GM18951 (cell line): ENCODE results near the gene INSIG2.

Source experiments
- POLR2A ChIP-seq: IDR thresholded peaks from 4 replicates; pipeline ENCODE4 v1.6.1; 2011; ENCODE audit warnings: mild to moderate bottlenecking; ENCODE audit not compliant: insufficient read length, insufficient read depth; ENCODE audit errors: extremely low read depth
- in situ Hi-C: fragments of 300-500 bp; cut with MboI; formaldehyde crosslinking; loops from one replicate; pipeline ENCODE4 v1.12.0; 2022; ENCODE audit warnings: low sequenced_read_pairs, mixed read lengths, inconsistent platforms; ENCODE audit not compliant: unreplicated experiment

Gene INSIG2

DNA sequence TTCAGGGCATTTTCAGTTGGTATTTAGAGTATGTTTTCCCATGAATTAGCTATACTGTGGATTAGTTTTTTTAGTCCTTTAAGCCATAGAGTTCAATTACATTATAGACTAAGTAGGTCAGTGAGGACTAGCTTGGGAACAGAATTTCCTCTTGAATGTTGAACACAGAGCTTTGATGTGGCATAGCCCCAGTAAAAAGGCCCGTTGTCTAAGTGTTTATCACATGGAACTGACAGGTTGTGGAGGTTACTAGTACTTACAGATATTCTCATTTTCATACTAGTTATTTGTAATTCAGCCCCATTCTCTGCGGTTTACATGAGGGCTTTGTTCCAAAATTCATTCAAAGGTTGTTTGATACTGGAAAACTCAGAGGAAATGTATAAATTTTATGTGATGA, 6.2 kb downstream of the INSIG2 start:
- no peak for TF ChIP-seq POLR2A
- in situ Hi-C loops, result no loop called here

DNA sequence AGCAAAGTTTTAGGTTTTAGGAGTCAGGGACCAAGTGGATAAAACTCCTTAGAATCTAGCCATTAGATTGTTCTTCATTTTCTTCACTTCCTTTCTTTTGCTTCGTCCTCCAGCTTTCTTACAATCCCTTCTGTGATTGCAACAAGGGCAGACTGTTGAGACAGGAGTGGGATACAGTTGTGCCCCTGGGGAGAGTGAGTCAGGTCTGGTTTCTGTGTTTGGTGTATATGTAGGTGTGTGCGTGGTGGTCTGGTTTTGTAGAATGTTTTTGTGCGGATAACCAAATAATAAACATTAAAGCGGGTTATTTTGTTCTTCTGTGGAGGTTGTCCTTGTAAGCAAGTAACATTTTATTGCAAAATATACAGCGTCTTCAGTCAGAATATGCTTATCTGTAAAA, 7.3 kb downstream of the INSIG2 start:
- no peak for TF ChIP-seq POLR2A
- in situ Hi-C loops, result no loop called here

DNA sequence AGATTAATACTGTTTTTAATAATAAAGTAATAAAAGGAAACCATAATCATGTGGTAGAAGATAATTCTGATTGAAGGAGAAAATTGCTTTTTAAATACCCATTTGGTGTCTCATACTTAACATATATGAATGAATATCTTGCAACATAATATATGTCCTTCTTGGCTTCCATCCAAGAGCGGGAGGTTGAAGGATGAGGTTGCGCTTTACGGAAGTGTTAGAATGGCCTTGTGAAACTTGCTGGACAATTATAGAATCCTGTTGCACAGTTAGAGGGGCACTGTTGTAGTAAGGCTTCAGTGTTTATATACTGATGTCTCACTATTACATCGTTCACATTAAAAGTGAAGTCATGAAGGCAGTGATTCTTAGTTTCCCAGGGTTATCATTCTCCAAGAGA, 9.4 kb downstream of the INSIG2 start:
- in situ Hi-C loops, result no loop called here
- no peak for TF ChIP-seq POLR2A

DNA sequence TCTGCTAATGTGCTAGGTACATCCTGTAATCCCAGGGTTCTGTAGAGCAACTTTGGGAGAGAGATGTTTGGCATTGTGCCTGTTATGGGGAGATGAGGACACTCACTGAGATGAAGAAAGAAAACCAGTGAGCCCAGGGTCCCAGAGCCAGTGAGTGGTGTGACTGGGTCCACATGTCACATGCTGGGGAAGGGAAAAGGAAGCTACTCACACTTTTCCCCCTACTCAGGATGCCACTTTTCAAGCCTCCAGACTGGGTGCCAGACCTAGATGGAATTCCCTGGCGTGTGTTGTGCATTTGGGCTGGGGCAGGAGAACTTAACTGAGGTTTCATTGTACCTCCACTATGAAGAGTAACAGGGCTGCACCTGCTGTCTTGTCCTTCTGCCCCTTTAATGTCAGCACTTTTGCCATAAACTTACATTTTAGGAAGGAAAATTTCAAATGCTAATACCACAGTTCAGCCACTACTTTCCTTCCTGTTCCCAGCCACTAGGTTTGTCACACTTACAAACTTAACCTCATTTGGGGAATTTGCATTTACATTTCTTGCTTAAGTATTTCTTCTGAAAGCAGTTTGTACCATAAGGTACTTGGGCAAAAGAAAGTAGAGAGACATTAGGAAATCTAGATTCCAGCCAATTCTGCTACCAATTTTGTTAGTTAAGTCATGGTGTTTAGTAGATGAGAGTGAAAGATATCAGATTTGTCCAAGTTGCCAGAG, 10.2 kb downstream of the INSIG2 start:
- in situ Hi-C loops, result no loop called here
- TF ChIP-seq POLR2A, result no peak

DNA sequence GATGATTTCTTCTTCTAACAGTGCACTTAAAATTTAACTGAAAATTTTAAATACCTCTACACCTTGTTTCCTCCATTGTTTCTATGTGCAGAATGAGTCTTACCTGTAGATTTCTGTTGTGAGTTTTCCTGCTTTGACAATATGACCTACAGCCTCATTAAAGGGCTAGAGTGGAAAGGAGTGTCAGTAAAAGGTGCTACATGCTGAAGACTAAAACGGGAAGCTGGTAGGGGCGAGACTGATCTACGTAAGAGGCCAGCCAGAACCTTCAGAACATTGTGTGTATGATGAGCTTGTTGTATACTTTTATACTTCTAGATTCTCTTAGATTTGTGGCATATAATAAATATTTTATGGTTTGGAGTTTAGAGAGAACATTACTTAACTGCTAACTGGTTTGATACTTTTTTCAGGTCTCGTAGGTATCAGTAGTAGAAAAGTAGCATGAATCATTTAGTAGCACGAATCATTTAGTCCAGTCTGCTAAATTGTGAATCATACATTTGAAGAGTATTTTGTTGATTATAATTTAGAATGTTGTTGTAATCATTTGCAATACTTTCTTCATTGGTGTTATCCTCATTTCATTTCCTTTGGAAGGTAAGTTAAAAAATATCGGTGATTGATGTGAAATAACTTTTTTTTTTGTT, 14.3 kb downstream of the INSIG2 start:
- TF ChIP-seq POLR2A, result no peak
- in situ Hi-C loops, result no loop called here

DNA sequence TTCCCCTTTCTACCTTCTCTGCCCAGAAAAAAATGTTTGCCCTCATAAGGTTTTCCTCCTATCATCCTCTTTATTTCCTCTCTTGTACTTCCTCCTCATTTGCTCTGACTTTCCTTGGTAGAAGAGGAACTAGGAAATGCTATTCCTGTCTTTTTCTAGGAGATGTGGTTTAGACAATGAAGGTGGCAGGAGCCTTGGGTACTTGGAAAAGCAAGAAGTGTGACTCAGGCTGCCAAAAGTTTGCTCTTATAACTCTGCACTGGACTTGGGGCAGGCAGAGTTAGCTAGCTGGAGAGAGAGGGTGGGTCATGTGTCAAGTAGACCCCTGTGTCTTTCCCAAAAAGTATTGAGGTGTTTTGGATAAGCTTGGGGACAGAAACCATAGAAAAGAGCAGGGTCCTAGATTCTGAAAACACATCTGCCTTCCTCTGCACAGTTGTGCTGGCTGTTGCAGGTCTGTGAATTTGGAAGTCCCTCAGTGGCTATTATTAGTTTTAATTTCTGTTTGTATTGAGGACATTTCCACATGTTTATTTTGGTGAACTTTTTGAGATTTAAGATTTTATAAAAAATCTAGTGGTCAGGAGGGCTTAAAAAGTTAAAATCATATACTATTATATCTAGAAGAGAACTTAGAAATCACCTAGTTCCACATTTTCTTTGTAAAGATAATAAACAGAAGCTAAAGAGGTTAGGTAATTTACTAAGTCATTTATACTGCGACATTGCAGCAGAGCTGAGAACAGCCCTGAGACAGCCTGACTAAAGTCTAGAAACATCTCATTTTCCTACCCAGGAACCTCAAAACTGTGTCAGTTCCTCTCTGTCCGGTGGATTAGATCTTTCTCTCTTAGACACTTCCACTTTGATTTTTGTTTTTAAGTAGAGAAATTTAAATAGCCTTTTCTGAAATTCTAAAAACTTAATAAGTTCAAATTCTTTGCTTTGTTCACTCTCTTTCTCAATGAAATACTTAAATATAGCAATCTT, 16.0 kb downstream of the INSIG2 start:
- TF ChIP-seq POLR2A, result no peak
- in situ Hi-C loops, result no loop called here

DNA sequence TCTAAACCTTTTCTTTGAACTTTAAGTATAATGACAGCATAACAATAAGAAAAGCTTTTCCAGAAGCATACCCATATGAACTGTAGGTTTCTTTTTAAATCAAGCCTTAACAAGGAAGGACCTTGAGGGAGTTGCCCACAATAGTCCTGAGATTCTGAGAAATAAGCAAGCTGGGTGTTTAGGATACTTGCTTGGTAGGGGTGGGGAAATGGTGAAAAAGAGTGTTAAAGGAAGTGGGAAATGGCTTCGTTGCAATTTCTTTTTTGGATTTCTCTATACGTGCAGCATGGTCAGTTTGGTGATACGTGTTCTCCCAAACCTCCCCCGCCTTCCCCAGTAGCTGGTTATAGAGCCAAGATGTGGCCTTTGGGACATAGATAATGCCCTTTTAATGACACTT, 17.2 kb downstream of the INSIG2 start:
- in situ Hi-C loops, result no loop called here
- no peak for TF ChIP-seq POLR2A

DNA sequence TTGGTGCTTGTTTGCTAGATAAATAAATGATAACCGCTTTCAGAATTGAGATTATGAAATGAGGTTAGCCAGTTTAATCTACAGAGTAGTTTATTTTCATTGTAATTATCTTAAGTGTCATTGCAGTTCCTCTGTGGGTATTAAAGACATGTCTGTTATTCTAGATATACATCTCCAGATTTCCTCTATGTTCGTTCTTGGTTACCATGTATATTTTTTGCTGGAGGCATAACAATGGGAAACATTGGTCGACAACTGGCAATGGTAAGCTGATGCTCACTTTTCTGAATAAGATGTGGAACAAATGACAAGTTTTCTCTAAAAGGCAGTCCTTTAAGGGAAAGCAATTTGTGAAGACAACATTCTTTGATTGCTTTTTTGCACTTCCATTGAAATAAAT, 18.7 kb downstream of the INSIG2 start:
- TF ChIP-seq POLR2A, result no peak
- in situ Hi-C loops, result no loop called here

DNA sequence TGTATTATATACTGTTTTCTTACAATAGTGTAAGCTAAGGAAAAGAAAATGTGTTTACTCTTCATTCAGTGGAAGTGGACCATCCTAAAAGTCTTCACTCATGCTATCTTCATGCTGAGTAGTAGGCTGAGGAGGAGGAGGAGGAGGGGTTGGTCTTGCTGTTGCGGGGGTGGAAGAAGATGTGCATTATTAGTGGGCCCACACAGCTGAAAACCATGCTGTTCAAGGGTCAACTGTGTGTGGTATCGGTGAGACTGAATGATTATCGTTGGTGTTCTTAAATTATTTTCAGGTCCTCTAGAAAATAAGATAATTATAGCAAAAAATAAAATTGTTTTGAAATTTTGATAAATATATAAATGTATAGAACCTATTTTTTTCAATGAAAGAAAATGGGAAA, 22.0 kb downstream of the INSIG2 start:
- no peak for TF ChIP-seq POLR2A
- in situ Hi-C loops, result no loop called here

DNA sequence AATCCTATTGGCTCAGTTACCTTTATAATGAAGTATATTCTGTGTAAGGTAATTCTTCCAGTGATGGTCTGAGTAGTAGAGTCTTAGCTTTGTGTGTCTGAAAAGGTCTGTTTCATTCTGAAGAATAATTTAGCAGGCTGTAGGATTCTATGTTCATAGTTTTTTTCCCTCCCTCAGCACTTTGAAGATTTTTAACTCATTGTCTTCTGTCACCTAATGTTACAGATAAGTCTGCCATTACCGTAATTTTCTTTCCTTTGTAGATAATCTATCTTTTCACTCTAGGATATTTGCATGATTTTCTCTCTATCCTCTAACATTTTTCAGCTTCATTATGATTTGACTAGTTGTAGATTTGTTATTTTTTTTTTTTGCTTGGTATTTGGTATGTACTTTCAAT, 22.7 kb downstream of the INSIG2 start:
- in situ Hi-C loops, result no loop called here

DNA sequence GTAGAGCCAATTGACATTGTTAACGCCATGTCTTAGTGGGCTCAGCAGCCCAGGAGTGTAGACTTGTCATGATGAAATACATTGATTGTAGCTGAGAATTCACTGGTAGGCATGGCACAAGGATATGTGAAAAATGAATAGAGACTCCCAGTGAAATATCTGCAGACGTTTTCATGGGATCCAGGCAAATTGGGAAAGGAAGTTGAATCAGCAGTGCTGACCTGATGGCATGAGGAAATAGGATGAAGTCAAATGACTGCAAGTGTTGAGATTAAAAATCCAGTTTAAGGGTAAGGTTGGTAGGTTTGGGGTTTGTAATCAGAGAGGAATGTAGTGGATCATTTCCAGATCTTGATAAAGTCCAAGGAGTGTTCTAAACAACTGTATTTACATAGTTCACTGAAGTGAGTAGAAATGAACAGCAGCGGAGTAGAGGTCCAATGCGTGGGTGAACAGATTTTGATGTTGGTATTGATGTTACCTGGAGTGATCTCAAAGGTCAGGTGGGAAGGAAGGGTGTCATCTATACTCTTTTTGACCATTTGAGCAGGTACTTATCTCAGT, 24.6 kb downstream of the INSIG2 start:
- in situ Hi-C loops, result no loop called here
- no peak for TF ChIP-seq POLR2A

More for the DNA sequence above, 22.7 kb downstream of the INSIG2 start:
- TF ChIP-seq POLR2A, result no peak

DNA sequence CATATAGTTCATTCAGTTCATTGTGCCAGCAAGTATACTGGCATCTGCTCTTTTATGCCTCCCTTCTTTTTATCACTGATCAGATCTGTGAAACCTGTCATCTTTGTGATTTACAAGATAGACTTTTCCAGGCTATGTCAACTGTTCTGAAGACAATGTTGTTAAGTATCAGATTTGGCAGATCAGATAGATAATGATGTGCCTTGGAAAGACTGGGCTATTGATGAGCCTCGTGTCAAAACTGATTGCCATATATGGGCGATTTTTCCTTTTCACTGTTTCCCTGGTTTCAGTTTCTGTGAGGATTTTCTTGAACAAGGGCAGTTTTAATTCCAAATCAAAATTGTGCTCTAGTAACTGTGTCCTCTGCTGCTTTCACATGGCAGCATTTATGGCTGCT, 26.6 kb downstream of the INSIG2 start:
- TF ChIP-seq POLR2A, result no peak
- in situ Hi-C loops, result no loop called here

DNA sequence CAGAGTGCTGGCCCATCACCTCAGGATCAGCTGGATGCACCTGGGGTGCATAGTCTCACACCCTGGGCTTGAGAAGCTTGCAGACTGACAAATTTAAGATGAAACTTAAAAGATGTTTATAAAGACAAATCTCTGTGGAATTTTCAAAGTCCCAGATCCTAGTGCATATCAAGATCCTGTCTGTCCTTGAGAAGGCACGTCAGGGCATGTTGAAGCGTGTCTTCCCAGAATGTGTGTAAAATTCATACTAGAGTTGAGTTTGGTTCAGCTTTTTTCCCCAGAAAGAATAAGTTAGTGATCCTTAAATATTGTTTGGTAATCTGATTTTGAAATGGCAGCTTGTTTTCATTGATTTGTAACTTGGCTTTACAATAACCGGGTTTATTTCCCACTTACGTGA, 27.5 kb downstream of the INSIG2 start:
- in situ Hi-C loops, result no loop called here
- no peak for TF ChIP-seq POLR2A

DNA sequence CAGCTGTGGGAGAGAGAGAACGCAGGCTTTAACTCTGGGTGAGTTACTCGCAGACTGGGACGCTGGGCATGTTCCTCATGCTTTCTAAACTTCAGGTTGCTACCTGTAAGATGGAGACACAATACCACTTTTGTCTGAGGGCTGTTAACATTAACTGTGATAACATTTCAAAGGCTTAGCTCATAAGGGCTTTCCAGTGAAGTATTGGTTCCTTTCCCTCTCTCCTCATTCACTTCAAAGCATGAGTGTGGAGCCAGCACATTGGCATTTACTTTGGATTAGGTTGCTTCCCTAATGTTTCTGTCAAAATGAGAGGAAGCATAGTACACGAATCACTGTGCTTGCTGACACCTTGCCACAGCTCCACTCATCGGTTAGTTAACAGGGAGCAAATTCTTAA, 30.2 kb downstream of the INSIG2 start:
- in situ Hi-C loops, result no loop called here
- no peak for TF ChIP-seq POLR2A
